Spleen (tissue), 11 donors: ENCODE measurements around the gene APOC3. TPM values are rescaled to one million over a fixed set of nuclear protein-coding genes. Genes with fewer than 3 reads are reported as not detected.
A peak's percentile ranks its signal among the peaks of the same experiment; 100 is the strongest.

Experiments used
- DNase-seq: peaks from one replicate; pipeline ENCODE4 v3.0.0-alpha.2; 2020
- H3K27ac ChIP-seq, 8 donors: fragments of 200-600 bp; sonication (generic) in 7 of 8; 1 replicate in 4 of 8; 2 replicates in 4 of 8; pipeline versions ENCODE4 v1.5.0 to v1.8.0; 2016 to 2021; ENCODE audit warnings: inconsistent platforms in 4 of 8, mild to moderate bottlenecking in 4 of 8, moderate library complexity in 1 of 8
- H3K27me3 ChIP-seq, 7 donors: fragments of 200-600 bp; sonication (generic) in 6 of 7; replicated peaks in 1 of 7; 1 replicate in 4 of 7; 2 replicates in 3 of 7; pipeline versions ENCODE4 v1.5.0 to v1.8.0; 2016 to 2021; ENCODE audit warnings: inconsistent platforms in 3 of 7, mild to moderate bottlenecking in 1 of 7
- H3K36me3 ChIP-seq, 6 donors: fragments of 200-600 bp; sonication (generic) in 5 of 6; 1 replicate in 4 of 6; 2 replicates in 2 of 6; pipeline versions ENCODE4 v1.5.0 to v1.8.0; 2016 to 2021; ENCODE audit warnings: inconsistent platforms in 2 of 6
- H3K4me1 ChIP-seq, 6 donors: fragments of 200-600 bp; sonication (generic) in 5 of 6; 1 replicate in 3 of 6; 2 replicates in 3 of 6; pipeline versions ENCODE4 v1.5.0 to v1.8.0; 2016 to 2021; ENCODE audit warnings: inconsistent platforms in 3 of 6
- H3K4me3 ChIP-seq, 8 donors: fragments of 200-600 bp; sonication (generic) in 7 of 8; 1 replicate in 4 of 8; 2 replicates in 4 of 8; pipeline versions ENCODE4 v1.5.0 to v1.8.0; 2016 to 2021; ENCODE audit warnings: inconsistent platforms in 4 of 8, mild to moderate bottlenecking in 4 of 8, moderate library complexity in 2 of 8
- H3K9me3 ChIP-seq, 8 donors: fragments of 200-600 bp; sonication (generic) in 7 of 8; 1 replicate in 4 of 8; 2 replicates in 4 of 8; pipeline versions ENCODE4 v1.5.0 to v1.8.0; 2016 to 2021; ENCODE audit warnings: inconsistent platforms in 4 of 8
- CTCF ChIP-seq, 11 experiments: fragments of 200-600 bp in 7 of 11; fragments of 450-650 bp in 4 of 11; sonication (generic) in 4 of 11; IDR thresholded peaks in 8 of 11; conservative IDR thresholded peaks in 3 of 11; 1 replicate in 7 of 11; 2 replicates in 4 of 11; pipeline versions ENCODE4 v1.4.0 to v1.8.0; 2016 to 2021; ENCODE audit warnings: antibody characterized with exemption in 11 of 11, inconsistent platforms in 4 of 11, mild to moderate bottlenecking in 1 of 11
- POLR2A ChIP-seq, 3 donors: fragments of 450-650 bp; IDR thresholded peaks; one replicate each; pipeline ENCODE4 v1.5.1; 2017; ENCODE audit warnings: antibody characterized with exemption in 3 of 3, mild to moderate bottlenecking in 1 of 3
- POLR2AphosphoS5 ChIP-seq, 3 donors: sonication (generic); formaldehyde crosslinking; IDR thresholded peaks; one replicate each; pipeline ENCODE4 v1.5.1; 2017; ENCODE audit warnings: antibody characterized with exemption in 3 of 3
- WGBS, 5 donors: extraction: QIAGEN DNeasy Blood & Tissue Kit in 3 of 5; methylation state at CpG; one replicate each; pipeline versions ENCODE4 v1.1.5 to v1.1.7; 2013 to 2018; 5-methylcytosine and 5-hydroxymethylcytosine counted together
- intact Hi-C: fragments of 100-400 bp; cut with DNase I; formaldehyde crosslinking; loops from one replicate; pipeline ENCODE4 v1.15.0; 2023; ENCODE audit warnings: low total_unique reads
- polyA plus RNA-seq, 3 donors: library from polyadenylated mRNA; stranded (reverse); fragments of 200-250 nt; gene quantifications; one replicate each; pipeline ENCODE4 v1.2.1, GENCODE V29; 2013
- total RNA-seq, 7 donors: library from RNA; depleted of rRNA in 3 of 7; stranded (reverse); fragments of >200 nt in 3 of 7; fragmentation: NEBNext Ultra II Directional in 4 of 7; extraction: Animal tissue kit (Norgen Biotek cat#: 25700) in 4 of 7; gene quantifications; one replicate each; pipeline versions ENCODE4 v1.1.0 to v1.2.1, GENCODE V29; 2016 to 2021
- donor health status: healthy with polysubstance abuse.
- donor health status: DM: no; HTN: no; CAD: no; lungs with moderate emphysema.
- donor health status: DM: no; HTN: no; CAD: no.
- donor health status: Bipolar disorder and iron deficiency.
- donor health status: healthy.
- donor health status: DM: no; HTN: no; CAD: no.
- donor health status: DM: yes; HTN: yes; CAD: no.

The APOC3 gene
- total and polyA plus RNA-seq, 10 donors = 0.70 TPM; not detected in 9

GRCh38 chr11:116866804-116867455 lies 37.2 kb downstream of the APOC3 start:
- H3K9me3 ChIP-seq = no peaks in the 10 kb centered on the region
- H3K27me3 ChIP-seq = no peaks in the 10 kb centered on the region
- H3K27ac ChIP-seq = no peak overlapping the region
- H3K36me3 ChIP-seq = peaks cover 3 to 100% (median 87%) of the 10 kb centered on the region in 6 donors
- no peak for DNase-seq
- intact Hi-C loops = no loop called here
- WGBS, 5 donors = 92 to 98% (median 96%) methylated on average over 6 of the region's 6 CpGs
- H3K4me3 ChIP-seq = no peak overlapping the region
- no peak for TF ChIP-seq POLR2AphosphoS5 (IDR thresholded peaks at IDR 0.05)
- TF ChIP-seq POLR2A (IDR thresholded peaks at IDR 0.05) = no peak
- TF ChIP-seq CTCF (IDR thresholded peaks at IDR 0.05 in 8 of 11, conservative IDR thresholded peaks at IDR 0.05 in 3 of 11) = no peak
- peaks cover 0 to 21% (median 13%) of the 10 kb centered on the region in 6 donors for H3K4me1 ChIP-seq

- DNase-seq = no peak
- TF ChIP-seq POLR2AphosphoS5 (IDR thresholded peaks at IDR 0.05) (no peak), POLR2A (IDR thresholded peaks at IDR 0.05) (no peak), CTCF (IDR thresholded peaks at IDR 0.05 in 8 of 11, conservative IDR thresholded peaks at IDR 0.05 in 3 of 11) (no peak)
- peaks cover 0 to 22% (median 13%) of the 10 kb centered on the region in 6 donors for H3K4me1 ChIP-seq
- no peaks in the 10 kb centered on the region for H3K27me3 ChIP-seq
- H3K4me3 ChIP-seq = no peak overlapping the region
- WGBS, 5 donors = 94 to 97% (median 96%) methylated on average over 11 of the region's 11 CpGs
- H3K27ac ChIP-seq = no peak overlapping the region
- no peaks in the 10 kb centered on the region for H3K9me3 ChIP-seq
- H3K36me3 ChIP-seq = peaks cover 3 to 100% (median 85%) of the 10 kb centered on the region in 6 donors
- intact Hi-C loops = no loop called here
These were observed 37.9 kb downstream of the APOC3 start for GRCh38 chr11:116867619-116868018.

GRCh38 chr11:116868066-116868465 lies 38.4 kb downstream of the APOC3 start:
- peaks cover 0 to 22% (median 13%) of the 10 kb centered on the region in 6 donors for H3K4me1 ChIP-seq
- H3K27me3 ChIP-seq = no peaks in the 10 kb centered on the region
- peaks cover 3 to 100% (median 86%) of the 10 kb centered on the region in 6 donors for H3K36me3 ChIP-seq
- TF ChIP-seq POLR2AphosphoS5 (IDR thresholded peaks at IDR 0.05) = no peak
- no peak for TF ChIP-seq POLR2A (IDR thresholded peaks at IDR 0.05)
- TF ChIP-seq CTCF (IDR thresholded peaks at IDR 0.05 in 8 of 11, conservative IDR thresholded peaks at IDR 0.05 in 3 of 11) = no peak
- intact Hi-C loops = no loop called here
- H3K9me3 ChIP-seq = no peaks in the 10 kb centered on the region
- H3K27ac ChIP-seq = no peak overlapping the region
- no peak overlapping the region for H3K4me3 ChIP-seq
- 92 to 97% (median 93%) methylated on average over 3 of the region's 3 CpGs for WGBS, 5 donors
- no peak for DNase-seq

GRCh38 chr11:116869610-116870009 lies 39.9 kb downstream of the APOC3 start:
- Histone ChIP-seq H3K4me1 (peaks cover 0 to 22% (median 13%) of the 10 kb centered on the region in 6 donors), H3K27ac (peak overlapping the region in 1 of 8 donors; percentile 4), H3K36me3 (peaks cover 0 to 100% (median 86%) of the 10 kb centered on the region in 6 donors), H3K9me3 (no peaks in the 10 kb centered on the region), H3K4me3 (no peak overlapping the region), H3K27me3 (no peaks in the 10 kb centered on the region)
- WGBS, 5 donors = 80 to 94% (median 93%) methylated on average over 4 of the region's 4 CpGs
- intact Hi-C loops = loop anchor here (10.0 kb wide), 1 partner anchor 355 kb away; no protein-coding TSS in a partner anchor
- no peak for TF ChIP-seq POLR2AphosphoS5 (IDR thresholded peaks at IDR 0.05)
- no peak for TF ChIP-seq POLR2A (IDR thresholded peaks at IDR 0.05)
- TF ChIP-seq CTCF (IDR thresholded peaks at IDR 0.05 in 8 of 11, conservative IDR thresholded peaks at IDR 0.05 in 3 of 11) = no peak
- no peak for DNase-seq
